H1 (cell line): ENCODE measurements around the gene ARHGEF4. TPM values are rescaled to one million over a fixed set of nuclear protein-coding genes. Genes with fewer than 3 reads are reported as not detected.

ENCODE experiments used
- BRCA1 ChIP-seq: IDR thresholded peaks from 2 replicates; pipeline ENCODE4 v1.6.1; 2012; ENCODE audit warnings: low read depth, low read length, improper control_type of control experiment
- CHD1 ChIP-seq: IDR thresholded peaks from 2 replicates; pipeline ENCODE4 v1.6.1; 2012; ENCODE audit warnings: low read depth, low read length, improper control_type of control experiment
- CHD7 ChIP-seq: fragments of 300-600 bp; sonication (generic); IDR thresholded peaks from 2 replicates; pipeline ENCODE4 v1.7.1; 2012; ENCODE audit warnings: low read length, moderate library complexity, mild to moderate bottlenecking, inconsistent platforms; ENCODE audit not compliant: insufficient replicate concordance
- HDAC6 ChIP-seq: IDR thresholded peaks from one replicate; pipeline ENCODE4 v1.7.1; 2012; ENCODE audit warnings: low read depth, mild to moderate bottlenecking, inconsistent platforms, low read length, moderate library complexity
- KDM5A ChIP-seq: fragments of 200-600 bp; IDR thresholded peaks from 2 replicates; pipeline ENCODE4 v1.7.1; 2012; ENCODE audit warnings: mild to moderate bottlenecking, low read length, inconsistent platforms, mixed read lengths
- MAFK ChIP-seq: IDR thresholded peaks from 2 replicates; pipeline ENCODE4 v1.6.1; 2012; ENCODE audit warnings: low read depth, mild to moderate bottlenecking, improper control_type of control experiment, low read length
- NANOG ChIP-seq: IDR thresholded peaks from 2 replicates; pipeline ENCODE4 v1.6.1; 2011; ENCODE audit warnings: low read length, low read depth, mild to moderate bottlenecking, inconsistent platforms; ENCODE audit not compliant: insufficient read depth, poor library complexity, severe bottlenecking
- PHF8 ChIP-seq: fragments of 200-600 bp; sonication (generic); conservative IDR thresholded peaks from 2 replicates; pipeline ENCODE4 v1.7.1; 2012; ENCODE audit warnings: low read depth, mild to moderate bottlenecking, inconsistent platforms, low read length, moderate library complexity
- SUZ12 ChIP-seq: fragments of 200-600 bp; sonication (generic); IDR thresholded peaks from 2 replicates; pipeline ENCODE4 v1.6.1; 2012; ENCODE audit warnings: mild to moderate bottlenecking, inconsistent platforms, low read length, moderate library complexity, mixed read lengths
- TBP ChIP-seq: IDR thresholded peaks from 2 replicates; pipeline ENCODE4 v1.6.1; 2011; ENCODE audit warnings: low read depth, low read length, improper control_type of control experiment
- polyA plus RNA-seq, 7 experiments: library from polyadenylated mRNA; depleted of rRNA in 3 of 7; stranded (reverse) in 5 of 7; unstranded in 2 of 7; fragments of >200 nt in 5 of 7; fragments of 200-250 nt in 2 of 7; gene quantifications; 1 replicate in 5 of 7; 2 replicates in 1 of 7; 4 replicates in 1 of 7; pipeline versions ENCODE4 v1.2.1 to v1.2.3, GENCODE V29; 2011 to 2013; ENCODE audit warnings: missing spikeins in 2 of 7, mixed read lengths in 2 of 7
- total RNA-seq: library from RNA; stranded (reverse); fragmentation: NEBNext Ultra II Directional; extraction: Animal tissue kit (Norgen Biotek cat#: 25700); gene quantifications from 2 replicates; pipeline ENCODE4 v1.2.1, GENCODE V29; 2021

ARHGEF4 gene
- total and polyA plus RNA-seq, 2 of the 8 experiments (the other 6 are each of a cell fraction or from before 2014, with no cell fraction given), result 10.6 to 14.6 TPM

- TF ChIP-seq SUZ12, result peak; percentile 70
- no peak for TF ChIP-seq NANOG
- no peak for TF ChIP-seq CHD7
- no peak for TF ChIP-seq PHF8
- TF ChIP-seq KDM5A, result no peak
- TF ChIP-seq TBP, result peak; percentile 64; the same call in 1 of the 2 replicates
- TF ChIP-seq MAFK, result no peak
- no peak for TF ChIP-seq BRCA1
- TF ChIP-seq CHD1, result no peak
- TF ChIP-seq HDAC6, result no peak
Measured at GRCh38 chr2:130963849-130964793, 127.4 kb downstream of the ARHGEF4 start (continued).
